Neuronal stem cell (in vitro differentiated cells): ENCODE results near the gene AKR1C4.

ENCODE experiments used
- DNase-seq: peaks from one replicate; pipeline ENCODE4 v3.0.0-alpha.2; 2013; ENCODE audit warnings: low spot score
- H2AFZ ChIP-seq: one replicate; pipeline ENCODE4 v1.6.1; 2013; ENCODE audit warnings: mild to moderate bottlenecking, low read length, inconsistent platforms
- H2AK5ac ChIP-seq: 2 replicates; pipeline ENCODE4 v1.6.1; 2013; ENCODE audit warnings: low read depth, mild to moderate bottlenecking, inconsistent platforms, low read length, moderate library complexity, mixed read lengths
- H2BK120ac ChIP-seq: 2 replicates; pipeline ENCODE4 v1.6.1; 2013; ENCODE audit warnings: low read depth, mild to moderate bottlenecking, inconsistent platforms, low read length, moderate library complexity, mixed read lengths
- H2BK12ac ChIP-seq: one replicate; pipeline ENCODE4 v1.6.1; 2013; ENCODE audit warnings: low read length, inconsistent platforms
- H2BK15ac ChIP-seq: 2 replicates; pipeline ENCODE4 v1.6.1; 2013; ENCODE audit warnings: mild to moderate bottlenecking, low read length, inconsistent platforms, mixed read lengths
- H2BK5ac ChIP-seq: one replicate; pipeline ENCODE4 v1.6.1; 2013; ENCODE audit warnings: inconsistent platforms, mild to moderate bottlenecking, low read length, moderate library complexity
- H3K14ac ChIP-seq: one replicate; pipeline ENCODE4 v1.6.1; 2013; ENCODE audit warnings: low read length, inconsistent platforms
- H3K18ac ChIP-seq: 2 replicates; pipeline ENCODE4 v1.6.1; 2013; ENCODE audit warnings: low read length, inconsistent platforms
- H3K23ac ChIP-seq: 2 replicates; pipeline ENCODE4 v1.6.1; 2013; ENCODE audit warnings: low read depth, mild to moderate bottlenecking, mixed read lengths, low read length, inconsistent platforms; ENCODE audit not compliant: poor library complexity
- H3K27ac ChIP-seq: replicated peaks from 3 replicates; pipeline ENCODE4 v1.5.1; 2013; ENCODE audit warnings: low read length, inconsistent platforms
- H3K27me3 ChIP-seq, 3 experiments: 2 replicates each; pipeline ENCODE4 v1.6.1; 2013; ENCODE audit warnings: low read length in 3 of 3, mild to moderate bottlenecking in 2 of 3, inconsistent platforms in 1 of 3, low read depth in 1 of 3, mixed read lengths in 1 of 3, moderate library complexity in 1 of 3; ENCODE audit not compliant: control insufficient read depth in 3 of 3, insufficient read depth in 3 of 3
- H3K36me3 ChIP-seq, 2 donors: replicated peaks in 1 of 2; 2 replicates each; pipeline ENCODE4 v1.6.1; 2013; ENCODE audit warnings: low read length in 2 of 2; ENCODE audit not compliant: control insufficient read depth in 2 of 2, insufficient read depth in 2 of 2
- H3K4ac ChIP-seq: 2 replicates; pipeline ENCODE4 v1.6.1; 2013; ENCODE audit warnings: inconsistent platforms, mild to moderate bottlenecking, low read length, moderate library complexity
- H3K4me1 ChIP-seq, 2 donors: 1 replicate in 1 of 2; 2 replicates in 1 of 2; pipeline ENCODE4 v1.6.1; 2013; ENCODE audit warnings: low read length in 2 of 2, low read depth in 1 of 2; ENCODE audit not compliant: control insufficient read depth in 2 of 2, insufficient read depth in 1 of 2
- H3K4me2 ChIP-seq: one replicate; pipeline ENCODE4 v1.6.1; 2013; ENCODE audit warnings: mild to moderate bottlenecking, low read length, inconsistent platforms; ENCODE audit not compliant: insufficient read depth, poor library complexity, severe bottlenecking
- H3K4me3 ChIP-seq, 2 donors: 2 replicates each; pipeline ENCODE4 v1.5.1; 2013; ENCODE audit warnings: low read length in 2 of 2, mild to moderate bottlenecking in 2 of 2, inconsistent platforms in 1 of 2, moderate library complexity in 1 of 2
- H3K79me1 ChIP-seq: one replicate; pipeline ENCODE4 v1.6.1; 2013; ENCODE audit warnings: low read depth, mild to moderate bottlenecking, inconsistent platforms, low read length, moderate library complexity
- H3K9ac ChIP-seq: one replicate; pipeline ENCODE4 v1.6.1; 2013; ENCODE audit warnings: mild to moderate bottlenecking, low read depth, low read length, inconsistent platforms; ENCODE audit not compliant: poor library complexity
- H3K9me3 ChIP-seq, 2 donors: replicated peaks in 1 of 2; 2 replicates each; pipeline versions ENCODE3 to v1.6.1; 2013; ENCODE audit warnings: low read length in 2 of 2, mild to moderate bottlenecking in 2 of 2, inconsistent platforms in 1 of 2, low read depth in 1 of 2, mixed read lengths in 1 of 2, moderate library complexity in 1 of 2; ENCODE audit not compliant: control insufficient read depth in 2 of 2, insufficient read depth in 1 of 2
- H4K8ac ChIP-seq: one replicate; pipeline ENCODE4 v1.6.1; 2013; ENCODE audit warnings: low read depth, mild to moderate bottlenecking, inconsistent platforms, low read length, moderate library complexity
- H4K91ac ChIP-seq: one replicate; pipeline ENCODE4 v1.6.1; 2013; ENCODE audit warnings: low read length, low read depth, mild to moderate bottlenecking, inconsistent platforms; ENCODE audit not compliant: poor library complexity
- WGBS, 2 donors: extraction: QIAGEN DNeasy Blood & Tissue Kit; methylation state at CpG; one replicate each; pipeline ENCODE4 v1.1.7; 2013; ENCODE audit warnings: missing lambda C conversion rate in 2 of 2, mixed read lengths in 1 of 2; ENCODE audit not compliant: insufficient read length in 2 of 2, insufficient replicate concordance in 1 of 2; ENCODE audit errors: extremely low coverage in 2 of 2; 5-methylcytosine and 5-hydroxymethylcytosine counted together

The AKR1C4 gene

DNA sequence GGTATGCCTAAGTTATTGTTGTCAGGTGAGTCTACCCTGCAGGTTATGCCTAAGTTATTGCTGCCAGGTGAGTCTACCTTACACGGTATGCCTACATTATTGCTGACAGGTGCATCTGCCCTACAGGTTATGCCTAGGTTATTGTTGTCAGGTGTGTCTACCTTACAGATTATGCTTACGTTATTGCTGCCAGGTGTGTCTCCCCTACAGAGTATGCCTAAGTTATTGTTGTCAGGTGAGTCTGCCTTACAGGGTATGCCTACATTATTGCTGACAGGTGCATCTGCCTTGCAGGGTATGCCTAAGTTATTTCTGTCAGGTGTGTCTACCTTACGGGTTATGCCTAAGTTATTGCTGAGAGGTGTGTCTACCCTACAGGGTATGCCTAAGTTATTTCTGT lies 64.2 kb downstream of the AKR1C4 start:
- Histone ChIP-seq H3K79me1 (no peaks in the 10 kb centered on the region), H2BK15ac (no peak overlapping the region), H4K91ac (no peak overlapping the region), H2AFZ (no peak overlapping the region), H3K9me3 (peaks cover 0 to 4% of the 10 kb centered on the region in 2 donors), H3K4me2 (no peak overlapping the region), H3K9ac (no peak overlapping the region), H2BK12ac (no peak overlapping the region), H2AK5ac (no peak overlapping the region), H3K4me3 (no peak overlapping the region), H3K18ac (no peak overlapping the region), H2BK5ac (no peak overlapping the region), H3K36me3 (no peaks in the 10 kb centered on the region), H3K23ac (no peak overlapping the region), H3K14ac (peak overlapping the region; percentile 27), H4K8ac (no peak overlapping the region), H3K4me1 (peaks cover 0 to 5% of the 10 kb centered on the region in 2 donors), H3K4ac (no peak overlapping the region), H3K27me3 (no peaks in the 10 kb centered on the region), H2BK120ac (no peak overlapping the region), H3K27ac (no peak overlapping the region)
- WGBS, 2 donors = no CpG with 5 or more reads among the region's 3 CpGs
- DNase-seq = no peak

DNA sequence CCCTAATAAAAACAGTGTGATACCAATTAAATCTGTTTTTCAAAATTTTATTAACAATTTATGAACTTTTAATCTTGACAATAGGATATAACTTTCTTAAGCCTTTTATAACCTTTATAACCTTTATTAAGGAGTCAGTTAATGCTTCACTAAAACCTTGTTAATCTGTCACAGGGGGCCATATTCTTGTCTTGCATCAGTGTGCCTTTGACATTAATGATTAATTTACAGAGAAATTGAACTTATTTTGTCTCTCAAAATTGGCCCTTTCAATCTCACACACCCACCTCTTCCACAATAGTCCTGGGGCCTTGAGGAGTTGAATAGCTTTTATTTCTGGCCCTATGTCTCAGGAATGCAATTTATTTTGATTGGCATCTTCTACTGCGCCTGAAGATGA lies 68.5 kb downstream of the AKR1C4 start:
- H2AK5ac ChIP-seq = no peak overlapping the region
- DNase-seq = no peak
- H3K36me3 ChIP-seq = no peaks in the 10 kb centered on the region
- H3K4me2 ChIP-seq = no peak overlapping the region
- H3K9ac ChIP-seq = no peak overlapping the region
- no peak overlapping the region for H3K14ac ChIP-seq
- no CpG with 5 or more reads among the region's 1 CpG for WGBS, 2 donors
- no peak overlapping the region for H2BK5ac ChIP-seq
- H4K91ac ChIP-seq = no peak overlapping the region
- H3K27ac ChIP-seq = no peak overlapping the region
- no peak overlapping the region for H2BK120ac ChIP-seq
- H3K9me3 ChIP-seq = peaks cover 0 to 4% of the 10 kb centered on the region in 2 donors
- no peak overlapping the region for H3K4ac ChIP-seq
- no peak overlapping the region for H3K23ac ChIP-seq
- H4K8ac ChIP-seq = no peak overlapping the region
- H3K18ac ChIP-seq = no peak overlapping the region
- no peak overlapping the region for H2BK12ac ChIP-seq
- H3K4me1 ChIP-seq = no peaks in the 10 kb centered on the region
- H3K4me3 ChIP-seq = no peak overlapping the region
- H3K27me3 ChIP-seq = no peaks in the 10 kb centered on the region
- no peak overlapping the region for H2AFZ ChIP-seq
- no peaks in the 10 kb centered on the region for H3K79me1 ChIP-seq
- no peak overlapping the region for H2BK15ac ChIP-seq

GRCh38 chr10:5266351-5266750 lies 69.7 kb downstream of the AKR1C4 start:
- H3K9me3 ChIP-seq = peaks cover 0 to 4% of the 10 kb centered on the region in 2 donors
- no peak overlapping the region for H3K18ac ChIP-seq
- no peak overlapping the region for H3K14ac ChIP-seq
- no peaks in the 10 kb centered on the region for H3K27me3 ChIP-seq
- H4K8ac ChIP-seq = no peak overlapping the region
- H2BK5ac ChIP-seq = no peak overlapping the region
- no peaks in the 10 kb centered on the region for H3K36me3 ChIP-seq
- H3K79me1 ChIP-seq = no peaks in the 10 kb centered on the region
- no peaks in the 10 kb centered on the region for H3K4me1 ChIP-seq
- H3K4me3 ChIP-seq = no peak overlapping the region
- no peak overlapping the region for H3K27ac ChIP-seq
- H2BK15ac ChIP-seq = no peak overlapping the region
- DNase-seq = no peak
- H2AK5ac ChIP-seq = no peak overlapping the region
- WGBS, 2 donors = no CpG with 5 or more reads among the region's 1 CpG
- H3K9ac ChIP-seq = no peak overlapping the region
- no peak overlapping the region for H3K4ac ChIP-seq
- no peak overlapping the region for H4K91ac ChIP-seq
- H2AFZ ChIP-seq = no peak overlapping the region
- H3K23ac ChIP-seq = no peak overlapping the region
- H3K4me2 ChIP-seq = no peak overlapping the region
- H2BK120ac ChIP-seq = no peak overlapping the region
- H2BK12ac ChIP-seq = no peak overlapping the region

- no peak for DNase-seq
- H3K4me2 ChIP-seq = no peak overlapping the region
- H4K8ac ChIP-seq = no peak overlapping the region
- no peak overlapping the region for H4K91ac ChIP-seq
- H3K18ac ChIP-seq = no peak overlapping the region
- H3K4me3 ChIP-seq = no peak overlapping the region
- no peaks in the 10 kb centered on the region for H3K79me1 ChIP-seq
- peaks cover 0 to 4% of the 10 kb centered on the region in 2 donors for H3K9me3 ChIP-seq
- H2BK12ac ChIP-seq = no peak overlapping the region
- no peaks in the 10 kb centered on the region for H3K36me3 ChIP-seq
- no peak overlapping the region for H2BK5ac ChIP-seq
- no peak overlapping the region for H2AFZ ChIP-seq
- no peaks in the 10 kb centered on the region for H3K27me3 ChIP-seq
- no peak overlapping the region for H2BK120ac ChIP-seq
- H3K23ac ChIP-seq = no peak overlapping the region
- no peak overlapping the region for H3K4ac ChIP-seq
- H2BK15ac ChIP-seq = no peak overlapping the region
- no peak overlapping the region for H2AK5ac ChIP-seq
- WGBS, 2 donors = no CpG with 5 or more reads among the region's 1 CpG
- no peaks in the 10 kb centered on the region for H3K4me1 ChIP-seq
- H3K9ac ChIP-seq = no peak overlapping the region
- H3K14ac ChIP-seq = no peak overlapping the region
- H3K27ac ChIP-seq = no peak overlapping the region
Measured at GRCh38 chr10:5266804-5267203, 70.2 kb downstream of the AKR1C4 start.
